HEK293T (cell line): ENCODE data around the gene MSGN1.

Experiments
- CTCF ChIA-PET: fragments of 350-600 bp; formaldehyde crosslinking; extraction: SDS; loops from one replicate; lab custom pipeline; 2021; ENCODE audit warnings: antibody characterized with exemption, inconsistent platforms; lab: Yijun Ruan, JAX
- POLR2A ChIA-PET: fragments of 350-600 bp; formaldehyde crosslinking; extraction: SDS; loops from one replicate; lab custom pipeline; 2020; ENCODE audit warnings: antibody characterized with exemption, inconsistent platforms; lab: Yijun Ruan, JAX
- DNase-seq: peaks from one replicate; pipeline ENCODE4 v3.0.0; 2012; ENCODE audit warnings: mixed read lengths; ENCODE audit errors: extremely low spot score
- ARNT ChIP-seq: fragments of 450-650 bp; IDR thresholded peaks from 2 replicates; pipeline ENCODE4 v1.6.1; 2017; ENCODE audit warnings: mild to moderate bottlenecking
- BHLHE40 ChIP-seq: fragments of 450-650 bp; IDR thresholded peaks from 2 replicates; pipeline ENCODE4 v1.6.1; 2016; ENCODE audit warnings: mild to moderate bottlenecking, moderate library complexity, borderline replicate concordance
- CTBP1 ChIP-seq: fragments of 450-650 bp; IDR thresholded peaks from 2 replicates; pipeline ENCODE4 v1.6.1; 2016; ENCODE audit warnings: borderline replicate concordance
- ELF4 ChIP-seq: fragments of 450-650 bp; IDR thresholded peaks from 2 replicates; pipeline ENCODE4 v1.6.1; 2017; ENCODE audit warnings: antibody characterized with exemption
- FOXA1 ChIP-seq: fragments of 450-650 bp; IDR thresholded peaks from 2 replicates; pipeline ENCODE4 v1.6.1; 2016; ENCODE audit warnings: mild to moderate bottlenecking
- FOXK2 ChIP-seq: fragments of 450-650 bp; IDR thresholded peaks from 2 replicates; pipeline ENCODE4 v1.6.1; 2016; ENCODE audit warnings: mild to moderate bottlenecking
- FOXM1 ChIP-seq: fragments of 450-650 bp; IDR thresholded peaks from 2 replicates; pipeline ENCODE4 v1.6.1; 2017; ENCODE audit warnings: mild to moderate bottlenecking, borderline replicate concordance
- HDGF ChIP-seq: fragments of 450-650 bp; IDR thresholded peaks from 2 replicates; pipeline ENCODE4 v1.6.1; 2017; ENCODE audit warnings: antibody characterized with exemption, borderline replicate concordance
- L3MBTL2 ChIP-seq: fragments of 450-650 bp; conservative IDR thresholded peaks from 2 replicates; pipeline ENCODE4 v1.6.1; 2016; ENCODE audit warnings: mild to moderate bottlenecking
- LEF1 ChIP-seq: fragments of 450-650 bp; IDR thresholded peaks from 2 replicates; pipeline ENCODE4 v1.6.1; 2017; ENCODE audit warnings: mild to moderate bottlenecking, borderline replicate concordance
- NFRKB ChIP-seq: fragments of 450-650 bp; IDR thresholded peaks from 2 replicates; pipeline ENCODE4 v1.6.1; 2016; ENCODE audit warnings: mild to moderate bottlenecking, moderate library complexity
- SP1 ChIP-seq: fragments of 450-650 bp; IDR thresholded peaks from 2 replicates; pipeline ENCODE4 v1.6.1; 2017
- SUZ12 ChIP-seq: fragments of 450-650 bp; IDR thresholded peaks from 2 replicates; pipeline ENCODE4 v1.6.1; 2016; ENCODE audit warnings: mild to moderate bottlenecking
- TARDBP ChIP-seq: fragments of 450-650 bp; IDR thresholded peaks from 2 replicates; pipeline ENCODE4 v1.6.1; 2016
- ZNF384 ChIP-seq: fragments of 450-650 bp; IDR thresholded peaks from 2 replicates; pipeline ENCODE4 v1.6.1; 2016

The MSGN1 gene

GRCh38 chr2:17857021-17857420 lies 40.8 kb downstream of the MSGN1 start:
- CTCF ChIA-PET = no interaction called here
- TF ChIP-seq TARDBP (no peak), ELF4 (no peak), CTBP1 (no peak), ZNF384 (no peak), L3MBTL2 (no peak), LEF1 (no peak), HDGF (no peak), BHLHE40 (no peak), FOXK2 (no peak), SUZ12 (no peak), FOXM1 (no peak)
- no peak for DNase-seq
- POLR2A ChIA-PET = no interaction called here

- POLR2A ChIA-PET = no interaction called here
- no peak for DNase-seq
- CTCF ChIA-PET = no interaction called here
- no peak for TF ChIP-seq ELF4
- no peak for TF ChIP-seq FOXA1
- TF ChIP-seq SUZ12 = no peak
- TF ChIP-seq CTBP1 = no peak
These were observed 41.8 kb downstream of the MSGN1 start for GRCh38 chr2:17858064-17858463.

- no peak for DNase-seq
- ChIA-PET CTCF (no interaction called here), POLR2A (no interaction called here)
- no peak for TF ChIP-seq SUZ12
- no peak for TF ChIP-seq BHLHE40
- no peak for TF ChIP-seq ZNF384
- TF ChIP-seq L3MBTL2 = no peak
- no peak for TF ChIP-seq SP1
- no peak for TF ChIP-seq CTBP1
- no peak for TF ChIP-seq FOXA1
- TF ChIP-seq FOXK2 = no peak
- TF ChIP-seq ELF4 = no peak
- no peak for TF ChIP-seq FOXM1
- TF ChIP-seq LEF1 = no peak
- no peak for TF ChIP-seq ARNT
- no peak for TF ChIP-seq TARDBP
- TF ChIP-seq HDGF = no peak
These were observed 47.3 kb downstream of the MSGN1 start for GRCh38 chr2:17863539-17863938.

- no peak for TF ChIP-seq FOXM1
- no peak for TF ChIP-seq LEF1
- no peak for TF ChIP-seq L3MBTL2
- TF ChIP-seq CTBP1 = no peak
- no peak for TF ChIP-seq SP1
- CTCF ChIA-PET = no interaction called here
- no peak for DNase-seq
- POLR2A ChIA-PET = no interaction called here
These were observed 48.4 kb downstream of the MSGN1 start for GRCh38 chr2:17864676-17865075.

- TF ChIP-seq FOXM1 = no peak
- TF ChIP-seq SP1 = no peak
- TF ChIP-seq NFRKB = no peak
- no peak for TF ChIP-seq L3MBTL2
- TF ChIP-seq HDGF = no peak
- ChIA-PET CTCF (no interaction called here), POLR2A (interaction anchor here (0.7 kb wide), 1 partner anchor 11 kb away, joined by 3 read pairs; the partner anchor contains the start of gene KCNS3)
- DNase-seq = no peak
These were observed 50.9 kb downstream of the MSGN1 start for GRCh38 chr2:17867133-17867532.
